GM19023 (cell line): ENCODE data around the gene NINJ2.

Source experiments
- ATAC-seq: cut with Tn5 transposase; IDR thresholded peaks from one replicate; pipeline ENCODE4 v1.9.1; 2021; ENCODE audit warnings: mild to moderate bottlenecking, moderate library complexity; ENCODE audit not compliant: unreplicated experiment

Gene NINJ2

GRCh38 chr12:553216-554000, 109.8 kb downstream of the NINJ2 start:
- ATAC-seq: no peak

GRCh38 chr12:552466-552865, 110.8 kb downstream of the NINJ2 start:
- ATAC-seq: no peak

GRCh38 chr12:550473-551260, 112.6 kb downstream of the NINJ2 start:
- ATAC-seq: no peak

DNA sequence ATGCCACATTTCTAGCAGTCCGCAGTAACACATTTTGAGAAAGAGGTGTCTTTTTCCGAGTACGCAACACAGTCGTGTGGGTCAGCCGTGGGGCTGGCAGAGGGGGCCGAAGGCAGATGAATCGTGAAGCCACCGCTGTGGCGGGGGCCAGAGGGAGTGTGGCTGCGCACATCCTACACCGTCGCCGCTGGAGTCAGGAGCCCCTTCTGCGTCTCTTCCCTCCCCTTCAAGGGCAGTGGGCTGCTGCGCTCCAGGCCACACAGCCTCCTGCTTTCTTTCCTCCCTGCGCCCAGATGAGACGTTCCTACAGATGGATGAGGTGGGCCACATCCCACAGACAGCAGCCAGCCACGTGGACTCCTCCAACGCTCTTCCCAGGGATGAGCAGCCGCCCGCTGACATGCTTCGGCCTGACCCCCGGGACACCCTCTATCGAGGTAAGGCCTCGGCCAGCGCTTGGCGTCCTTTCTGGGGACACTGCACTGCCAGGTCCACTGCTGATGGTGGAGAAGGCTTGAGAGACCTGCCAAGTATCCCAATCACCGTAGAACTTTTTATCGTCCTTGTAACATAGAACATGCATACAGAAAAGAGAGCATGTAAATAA, 113.7 kb downstream of the NINJ2 start:
- no peak for ATAC-seq

DNA sequence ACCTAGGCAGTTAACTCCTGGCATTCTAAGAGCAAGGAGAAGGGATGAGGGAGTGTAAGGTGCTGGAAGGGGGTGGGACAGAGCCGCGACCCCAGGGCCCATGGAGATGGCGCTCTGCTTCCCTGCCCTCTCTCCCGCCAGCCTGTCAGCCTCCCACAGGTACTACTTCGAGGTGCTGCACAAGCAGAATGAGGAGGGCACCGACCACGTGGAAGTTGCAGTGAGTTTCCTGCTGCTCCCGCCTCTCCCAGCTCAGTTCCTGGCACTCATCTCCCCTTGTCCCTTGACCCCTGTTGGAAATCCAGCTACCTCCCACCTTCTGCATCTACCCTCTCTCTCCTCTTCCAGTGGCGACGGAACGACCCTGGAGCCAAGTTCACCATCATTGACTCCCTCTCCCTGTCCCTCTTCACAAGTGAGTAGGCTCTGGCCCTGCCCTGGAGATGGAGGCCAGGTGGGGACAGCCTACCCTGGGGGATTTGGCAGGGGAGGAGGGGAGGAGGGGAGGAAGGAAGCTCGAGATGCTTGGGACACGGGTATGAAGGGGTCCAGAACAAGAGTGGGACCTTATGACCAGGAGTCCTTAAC, 115.3 kb downstream of the NINJ2 start:
- no peak for ATAC-seq

GRCh38 chr12:546920-547845, 116.1 kb downstream of the NINJ2 start:
- no peak for ATAC-seq

DNA sequence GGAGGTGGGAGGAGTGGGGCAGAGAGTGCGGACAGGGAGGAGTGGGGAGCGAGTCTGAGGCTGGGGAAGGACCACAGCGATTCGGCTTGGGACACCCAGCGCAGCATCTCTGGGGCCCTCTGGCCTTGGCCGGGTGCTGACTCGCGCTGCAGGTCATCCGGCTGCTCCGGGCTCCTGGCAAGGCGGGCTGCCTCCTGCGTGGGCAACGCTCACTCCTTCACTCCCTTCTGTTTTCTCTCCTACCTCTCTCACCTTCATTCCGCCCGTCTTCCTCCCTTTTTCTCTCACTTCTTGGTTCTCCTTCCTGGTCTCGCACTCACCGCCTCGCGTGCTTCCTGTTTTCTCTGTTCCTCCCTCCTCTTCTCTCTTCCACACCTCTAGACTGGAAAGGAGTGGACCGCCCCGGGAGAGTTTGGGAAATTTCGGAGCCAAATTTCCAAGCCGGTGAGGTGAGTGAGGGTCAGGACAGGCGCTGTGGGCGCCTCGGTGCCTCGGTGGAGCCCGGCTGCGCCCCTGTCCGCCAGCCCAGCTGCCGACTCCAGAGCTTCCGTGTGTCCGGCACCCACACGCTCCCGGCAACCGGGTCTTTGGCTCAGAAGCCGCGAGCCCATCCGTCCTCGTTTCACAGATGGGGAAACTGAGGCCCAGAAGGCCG, 116.9 kb downstream of the NINJ2 start:
- no peak for ATAC-seq

DNA sequence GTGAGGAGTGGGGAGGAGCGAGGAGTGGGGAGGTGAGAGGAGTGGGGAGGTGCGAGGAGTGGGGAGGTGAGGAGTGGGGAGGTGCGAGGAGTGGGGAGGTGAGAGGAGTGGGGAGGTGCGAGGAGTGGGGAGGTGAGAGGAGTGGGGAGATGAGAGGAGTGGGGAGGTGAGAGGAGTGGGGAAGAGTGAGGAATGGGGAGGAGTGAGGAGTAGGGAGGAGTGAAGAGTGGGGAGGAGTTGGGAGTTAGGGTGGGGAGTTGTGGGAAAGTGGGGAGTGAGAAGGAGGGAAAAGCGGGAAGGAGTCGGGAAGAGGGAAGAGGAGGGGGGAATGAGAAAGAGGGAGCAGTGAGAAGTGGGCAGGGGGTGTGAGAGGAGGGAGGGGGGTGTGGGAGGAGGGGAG, 117.4 kb downstream of the NINJ2 start:
- no peak for ATAC-seq

DNA sequence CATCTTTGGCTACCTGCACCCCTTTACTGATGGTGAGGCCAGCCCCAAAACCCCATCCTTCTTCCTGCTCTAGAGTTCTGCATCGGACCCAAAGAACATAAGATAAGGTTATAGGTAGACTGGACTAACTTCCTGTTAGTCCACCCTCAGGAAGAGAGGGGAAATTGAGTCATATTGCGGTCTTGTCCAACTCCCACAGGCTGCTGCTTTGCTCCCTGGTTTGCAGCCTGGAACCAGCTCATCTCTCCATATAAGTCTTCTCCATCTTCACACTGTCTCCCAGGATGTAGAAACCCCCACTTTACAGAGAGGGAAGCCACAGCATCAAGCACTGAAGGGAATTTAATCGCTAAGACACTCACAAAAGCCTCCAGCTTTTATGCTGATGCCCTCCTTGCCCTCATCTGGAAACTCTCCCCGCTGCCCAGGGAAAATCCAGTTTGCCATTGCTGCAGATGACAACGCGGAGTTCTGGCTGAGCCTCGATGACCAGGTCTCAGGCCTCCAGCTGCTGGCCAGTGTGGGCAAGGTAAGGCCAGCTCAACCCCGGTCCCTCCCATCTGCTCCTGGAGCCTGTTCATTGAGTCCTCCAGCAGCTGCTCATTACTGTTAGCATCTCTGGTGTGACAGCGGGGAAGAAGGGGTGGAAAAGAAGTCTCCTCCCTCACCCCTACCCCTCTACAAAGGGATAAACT, 118.2 kb downstream of the NINJ2 start:
- no peak for ATAC-seq

- ATAC-seq: no peak
Observed at GRCh38 chr12:544142-544541, 119.1 kb downstream of the NINJ2 start.

DNA sequence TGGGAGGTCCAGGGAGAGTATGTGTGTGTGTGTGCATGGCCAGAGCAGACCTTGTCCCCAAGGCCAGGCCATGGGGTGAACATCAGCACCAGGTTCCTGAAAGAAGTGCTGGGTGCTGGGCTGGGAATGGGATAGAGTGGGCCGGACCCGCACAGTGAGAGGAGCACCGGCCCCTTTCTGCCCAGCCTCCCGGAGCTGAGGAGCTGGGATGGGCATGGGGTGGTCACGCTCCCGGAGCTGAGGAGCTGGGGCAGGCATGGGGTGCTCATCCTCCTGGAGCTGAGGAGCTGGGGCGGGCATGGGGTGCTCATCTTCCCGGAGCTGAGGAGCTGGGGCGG, 120.2 kb downstream of the NINJ2 start:
- ATAC-seq: no peak

DNA sequence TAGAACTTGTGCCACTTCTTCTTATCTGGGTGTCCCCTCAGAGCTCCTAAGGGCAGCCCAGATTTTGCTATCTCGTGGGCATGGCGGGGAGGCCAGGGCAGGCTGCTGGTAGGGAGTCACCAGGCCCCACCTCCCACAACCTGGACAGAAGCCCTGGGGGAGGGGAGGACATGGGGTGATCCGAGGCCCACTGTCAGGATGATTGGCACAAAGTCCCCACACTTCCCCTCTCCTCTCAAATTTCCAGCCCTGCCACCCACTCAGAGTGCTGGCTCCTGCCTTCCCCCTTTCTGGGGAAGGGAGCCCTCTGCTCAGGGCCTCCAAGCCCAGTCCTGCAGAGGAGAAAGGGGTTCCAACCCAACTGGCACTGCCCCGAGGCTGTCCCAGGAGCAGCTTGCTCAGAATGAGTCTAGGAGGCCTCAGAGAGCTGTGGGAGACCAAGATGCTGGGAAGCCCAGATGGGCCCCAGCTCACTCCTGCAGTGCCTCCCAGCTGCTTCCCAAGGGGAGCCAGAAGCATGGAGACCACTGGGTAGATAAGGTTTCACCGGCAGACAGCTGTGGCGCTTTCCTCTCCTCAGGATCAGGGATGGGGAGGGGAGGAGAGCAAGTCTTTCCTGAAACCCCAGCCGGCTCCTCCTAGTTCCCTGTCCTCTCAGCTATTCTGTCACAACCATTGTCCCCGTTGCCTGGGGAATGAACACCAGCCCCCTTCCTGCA, 120.7 kb downstream of the NINJ2 start:
- ATAC-seq: no peak

DNA sequence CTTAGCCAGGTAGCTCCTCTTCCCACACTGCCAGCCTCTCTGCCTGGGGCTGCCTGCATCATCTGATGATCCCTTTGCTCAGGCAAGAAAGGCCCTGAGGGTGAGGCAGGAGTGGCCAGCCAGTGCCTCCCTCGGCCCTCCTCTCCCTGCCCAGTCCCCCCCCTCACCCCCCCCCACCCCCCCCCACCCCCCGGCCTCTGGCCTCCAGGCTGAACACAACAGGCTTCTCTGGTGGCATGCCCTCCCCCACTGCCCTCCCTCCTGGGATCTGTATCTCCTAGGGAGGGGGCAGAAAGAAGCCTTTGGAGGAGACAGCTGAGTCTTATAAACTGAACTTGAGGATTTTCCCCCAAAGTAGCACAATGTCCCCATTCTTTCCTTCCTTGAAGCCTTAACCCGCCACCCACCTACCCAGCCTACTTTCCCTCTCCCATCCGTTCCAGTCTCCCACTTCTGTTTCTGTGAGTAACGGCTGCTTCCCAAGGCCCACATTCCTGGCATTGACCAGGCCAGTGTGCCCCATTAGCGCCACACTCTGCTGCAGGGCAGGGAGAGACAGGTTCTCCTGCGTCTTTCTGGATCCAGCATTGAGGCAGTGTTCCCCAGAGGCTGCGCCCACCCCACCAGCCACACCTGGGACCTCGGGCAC, 121.4 kb downstream of the NINJ2 start:
- ATAC-seq: no peak

GRCh38 chr12:539540-540310, 123.5 kb downstream of the NINJ2 start:
- no peak for ATAC-seq

- no peak for ATAC-seq
Observed at GRCh38 chr12:538731-539539, 124.3 kb downstream of the NINJ2 start.

DNA sequence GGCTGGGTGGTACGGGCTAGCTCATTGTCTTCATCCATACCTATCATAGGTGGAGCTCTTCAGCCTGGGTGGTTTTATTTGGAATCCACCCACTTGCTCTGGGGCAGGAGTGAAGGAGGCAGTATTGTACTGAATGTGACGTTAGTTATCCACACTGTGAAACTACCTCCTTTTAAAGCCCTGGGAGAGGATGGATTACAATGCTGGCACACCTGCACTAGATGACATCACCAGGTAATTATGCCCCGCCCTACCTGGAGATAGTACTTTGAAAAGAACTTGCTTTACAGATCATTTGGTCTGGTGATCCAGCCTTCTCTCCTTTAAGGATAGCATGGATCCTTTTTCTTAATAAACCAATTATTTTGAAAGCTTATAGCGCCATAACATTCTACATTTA, 125.5 kb downstream of the NINJ2 start:
- ATAC-seq: no peak

- ATAC-seq: no peak
Observed at GRCh38 chr12:536751-537245, 126.4 kb downstream of the NINJ2 start.
